Measurements from ENCODE around the gene ZFP3. TPM values are rescaled to one million over a fixed set of nuclear protein-coding genes. Genes with fewer than 3 reads are reported as not detected.
A peak's percentile ranks its signal among the peaks of the same experiment; 100 is the strongest.

ZFP3 gene
- total RNA-seq, 1 donor from 2014 or later = 0.38 TPM

GRCh38 chr17:5077781-5078105, 524 bp upstream of the ZFP3 start:
- H3K4me3 Mint-ChIP-seq (ENCODE audit: unreplicated experiment) = peak overlapping the region; percentile 72
- no peak overlapping the region for H3K27ac Mint-ChIP-seq (ENCODE audit: unreplicated experiment)
- peaks cover 3% of the 10 kb centered on the region for H3K4me1 Mint-ChIP-seq (ENCODE audit: unreplicated experiment)
- peaks cover 10% of the 10 kb centered on the region for H3K27me3 Mint-ChIP-seq (ENCODE audit: unreplicated experiment)
- no peaks in the 10 kb centered on the region for H3K36me3 Mint-ChIP-seq (ENCODE audit: low read depth, unreplicated experiment)
- DNase-seq (ENCODE audit: low spot score) = no peak
- H3K9me3 Mint-ChIP-seq (ENCODE audit: unreplicated experiment) = no peaks in the 10 kb centered on the region
- no peak for TF ChIP-seq CTCF (IDR thresholded peaks at IDR 0.05; ENCODE audit: unreplicated experiment)

GRCh38 chr17:5080591-5080990, 2.3 kb downstream of the ZFP3 start:
- peaks cover 6% of the 10 kb centered on the region for H3K9me3 Mint-ChIP-seq (ENCODE audit: unreplicated experiment)
- H3K27me3 Mint-ChIP-seq (ENCODE audit: unreplicated experiment) = peaks cover 10% of the 10 kb centered on the region
- H3K36me3 Mint-ChIP-seq (ENCODE audit: low read depth, unreplicated experiment) = no peaks in the 10 kb centered on the region
- DNase-seq (ENCODE audit: low spot score) = no peak
- TF ChIP-seq CTCF (IDR thresholded peaks at IDR 0.05; ENCODE audit: unreplicated experiment) = no peak
- H3K4me3 Mint-ChIP-seq (ENCODE audit: unreplicated experiment) = no peak overlapping the region
- no peaks in the 10 kb centered on the region for H3K4me1 Mint-ChIP-seq (ENCODE audit: unreplicated experiment)
- no peak overlapping the region for H3K27ac Mint-ChIP-seq (ENCODE audit: unreplicated experiment)

GRCh38 chr17:5092218-5093010, 14.1 kb downstream of the ZFP3 start:
- Mint-ChIP-seq H3K4me3 (ENCODE audit: unreplicated experiment) (no peak overlapping the region), H3K27me3 (ENCODE audit: unreplicated experiment) (peaks cover 4% of the 10 kb centered on the region), H3K27ac (ENCODE audit: unreplicated experiment) (no peak overlapping the region), H3K36me3 (ENCODE audit: low read depth, unreplicated experiment) (peaks cover 35% of the 10 kb centered on the region), H3K9me3 (ENCODE audit: unreplicated experiment) (peaks cover 28% of the 10 kb centered on the region), H3K4me1 (ENCODE audit: unreplicated experiment) (no peaks in the 10 kb centered on the region)
- no peak for TF ChIP-seq CTCF (IDR thresholded peaks at IDR 0.05; ENCODE audit: unreplicated experiment)
- DNase-seq (ENCODE audit: low spot score) = no peak

- Mint-ChIP-seq H3K27ac (ENCODE audit: unreplicated experiment) (no peak overlapping the region), H3K9me3 (ENCODE audit: unreplicated experiment) (peaks cover 20% of the 10 kb centered on the region), H3K27me3 (ENCODE audit: unreplicated experiment) (peaks cover 8% of the 10 kb centered on the region), H3K36me3 (ENCODE audit: low read depth, unreplicated experiment) (peaks cover 20% of the 10 kb centered on the region), H3K4me1 (ENCODE audit: unreplicated experiment) (no peaks in the 10 kb centered on the region), H3K4me3 (ENCODE audit: unreplicated experiment) (peak overlapping the region; percentile 89)
- DNase-seq (ENCODE audit: low spot score) = no peak
- no peak for TF ChIP-seq CTCF (IDR thresholded peaks at IDR 0.05; ENCODE audit: unreplicated experiment)
These were observed 18.4 kb downstream of the ZFP3 start for GRCh38 chr17:5096731-5097100.

GRCh38 chr17:5097101-5097834, 19.0 kb downstream of the ZFP3 start:
- H3K36me3 Mint-ChIP-seq (ENCODE audit: low read depth, unreplicated experiment) = peaks cover 20% of the 10 kb centered on the region
- peaks cover 20% of the 10 kb centered on the region for H3K9me3 Mint-ChIP-seq (ENCODE audit: unreplicated experiment)
- DNase-seq (ENCODE audit: low spot score) = peak; percentile 63
- H3K27ac Mint-ChIP-seq (ENCODE audit: unreplicated experiment) = no peak overlapping the region
- H3K4me3 Mint-ChIP-seq (ENCODE audit: unreplicated experiment) = peak overlapping the region; percentile 89
- H3K4me1 Mint-ChIP-seq (ENCODE audit: unreplicated experiment) = no peaks in the 10 kb centered on the region
- no peak for TF ChIP-seq CTCF (IDR thresholded peaks at IDR 0.05; ENCODE audit: unreplicated experiment)
- peaks cover 8% of the 10 kb centered on the region for H3K27me3 Mint-ChIP-seq (ENCODE audit: unreplicated experiment)

All from endothelial cell (in vitro differentiated cells).